ENCODE measurements around the gene DCAF6.

DNA sequence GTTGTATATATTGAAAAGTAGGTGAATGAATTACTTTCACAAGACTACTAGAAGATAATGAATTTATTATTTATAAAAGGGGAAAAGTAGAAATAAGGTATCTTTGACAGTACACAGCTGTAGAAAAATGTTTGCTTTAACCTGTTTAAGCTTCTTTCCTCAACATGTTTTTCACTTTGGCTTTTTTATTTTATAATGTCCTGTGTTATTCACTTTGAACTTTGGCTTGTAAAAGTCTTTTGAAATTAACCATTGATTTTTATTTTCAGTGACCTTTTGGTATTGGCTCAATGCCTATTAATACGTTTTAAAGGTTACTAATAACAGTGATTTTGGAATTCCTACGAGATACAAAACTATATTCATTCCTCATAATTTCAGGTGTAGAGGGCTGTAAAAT lies 58.1 kb downstream of the DCAF6 start:
- TF ChIP-seq, protein P1, sequence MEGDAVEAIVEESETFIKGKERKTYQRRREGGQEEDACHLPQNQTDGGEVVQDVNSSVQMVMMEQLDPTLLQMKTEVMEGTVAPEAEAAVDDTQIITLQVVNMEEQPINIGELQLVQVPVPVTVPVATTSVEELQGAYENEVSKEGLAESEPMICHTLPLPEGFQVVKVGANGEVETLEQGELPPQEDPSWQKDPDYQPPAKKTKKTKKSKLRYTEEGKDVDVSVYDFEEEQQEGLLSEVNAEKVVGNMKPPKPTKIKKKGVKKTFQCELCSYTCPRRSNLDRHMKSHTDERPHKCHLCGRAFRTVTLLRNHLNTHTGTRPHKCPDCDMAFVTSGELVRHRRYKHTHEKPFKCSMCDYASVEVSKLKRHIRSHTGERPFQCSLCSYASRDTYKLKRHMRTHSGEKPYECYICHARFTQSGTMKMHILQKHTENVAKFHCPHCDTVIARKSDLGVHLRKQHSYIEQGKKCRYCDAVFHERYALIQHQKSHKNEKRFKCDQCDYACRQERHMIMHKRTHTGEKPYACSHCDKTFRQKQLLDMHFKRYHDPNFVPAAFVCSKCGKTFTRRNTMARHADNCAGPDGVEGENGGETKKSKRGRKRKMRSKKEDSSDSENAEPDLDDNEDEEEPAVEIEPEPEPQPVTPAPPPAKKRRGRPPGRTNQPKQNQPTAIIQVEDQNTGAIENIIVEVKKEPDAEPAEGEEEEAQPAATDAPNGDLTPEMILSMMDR (IDR thresholded peaks at IDR 0.05; ENCODE audit: low read length): no peak
- TF ChIP-seq EZH2 (IDR thresholded peaks at IDR 0.05; ENCODE audit: borderline replicate concordance, low read length): no peak
